ENCODE data around the gene SLC13A2. TPM values are rescaled to one million over a fixed set of nuclear protein-coding genes. Genes with fewer than 3 reads are reported as not detected.

SLC13A2 gene
- total and polyA plus RNA-seq, 2 experiments from 2014 or later = not detected

GRCh38 chr17:28533091-28533807, 59.8 kb downstream of the SLC13A2 start:
- DNase-seq (ENCODE audit: low spot score) (no peak), ATAC-seq (peak; percentile 55)
- Histone ChIP-seq H3K79me2 (replicated peaks; ENCODE audit: insufficient read depth) (no peaks in the 10 kb centered on the region), H4K20me1 (replicated peaks; ENCODE audit: insufficient read depth) (no peaks in the 10 kb centered on the region), H3K27ac (ENCODE audit: low read depth) (no peak overlapping the region), H3K4me2 (no peak overlapping the region), H3K36me3 (ENCODE audit: insufficient read depth) (no peaks in the 10 kb centered on the region), H3K27me3 (ENCODE audit: insufficient read depth) (no peaks in the 10 kb centered on the region), H3K4me3 (no peak overlapping the region), H2AFZ (no peak overlapping the region), H3K9me2 (ENCODE audit: insufficient read depth) (no peaks in the 10 kb centered on the region), H3K4me1 (ENCODE audit: insufficient read depth) (no peaks in the 10 kb centered on the region; the same call in 1 of the 2 replicates), H3F3A (replicated peaks; ENCODE audit: low read depth) (no peaks in the 10 kb centered on the region)
- Mint-ChIP-seq H3K27me3 (ENCODE audit: insufficient read depth, low read depth, poor library complexity) (peaks cover 12% of the 10 kb centered on the region), H3K36me3 (ENCODE audit: low read depth) (no peaks in the 10 kb centered on the region), H3K27ac (no peak overlapping the region), H3K4me1 (0 out of 3 replicates have a peak, but pooled peaks cover 3% of the 10 kb centered on the region), H3K9me3 (no peaks in the 10 kb centered on the region), H3K4me3 (no peak overlapping the region)
- TF ChIP-seq ZNF331 (CRISPR knock-in tag; IDR thresholded peaks at IDR 0.05; ENCODE audit: low read depth) = no peak

GRCh38 chr17:28534740-28535375, 61.4 kb downstream of the SLC13A2 start:
- no peaks in the 10 kb centered on the region for H3K36me3 Mint-ChIP-seq (ENCODE audit: low read depth)
- H3K9me3 Mint-ChIP-seq = no peaks in the 10 kb centered on the region
- peak; percentile 42 for ATAC-seq
- H3K4me2 ChIP-seq = no peak overlapping the region
- no peak for DNase-seq (ENCODE audit: low spot score)
- no peaks in the 10 kb centered on the region for H3K27me3 ChIP-seq (ENCODE audit: insufficient read depth)
- TF ChIP-seq ZNF114 (CRISPR knock-in tag; IDR thresholded peaks at IDR 0.05) (no peak), CTCF (conservative IDR thresholded peaks at IDR 0.05; ENCODE audit: low read depth in 2 of 2) (peak in 1 of 2 experiments; percentile 21; a peak in 1 of 4 replicates)
- H2AFZ ChIP-seq = no peak overlapping the region
- H3K4me3 Mint-ChIP-seq = no peak overlapping the region
- H3K4me1 Mint-ChIP-seq = 0 out of 3 replicates have a peak, but pooled peaks cover 3% of the 10 kb centered on the region
- no peaks in the 10 kb centered on the region; the same call in 1 of the 2 replicates for H3K4me1 ChIP-seq (ENCODE audit: insufficient read depth)
- no peak overlapping the region for H3K27ac Mint-ChIP-seq
- H3K27ac ChIP-seq (ENCODE audit: low read depth) = no peak overlapping the region
- H4K20me1 ChIP-seq (replicated peaks; ENCODE audit: insufficient read depth) = no peaks in the 10 kb centered on the region
- H3K4me3 ChIP-seq = no peak overlapping the region
- no peaks in the 10 kb centered on the region for H3K9me2 ChIP-seq (ENCODE audit: insufficient read depth)
- H3K27me3 Mint-ChIP-seq (ENCODE audit: insufficient read depth, low read depth, poor library complexity) = peaks cover 10% of the 10 kb centered on the region
- no peaks in the 10 kb centered on the region for H3F3A ChIP-seq (replicated peaks; ENCODE audit: low read depth)
- no peaks in the 10 kb centered on the region for H3K79me2 ChIP-seq (replicated peaks; ENCODE audit: insufficient read depth)
- no peaks in the 10 kb centered on the region for H3K36me3 ChIP-seq (ENCODE audit: insufficient read depth)

GRCh38 chr17:28536532-28537218, 63.2 kb downstream of the SLC13A2 start:
- Mint-ChIP-seq H3K4me1 (0 out of 3 replicates have a peak, but pooled peaks cover 3% of the 10 kb centered on the region), H3K27me3 (ENCODE audit: insufficient read depth, low read depth, poor library complexity) (peaks cover 10% of the 10 kb centered on the region), H3K9me3 (no peaks in the 10 kb centered on the region), H3K27ac (no peak overlapping the region), H3K36me3 (ENCODE audit: low read depth) (no peaks in the 10 kb centered on the region), H3K4me3 (no peak overlapping the region)
- DNase-seq (ENCODE audit: low spot score) (no peak), ATAC-seq (no peak)
- no peaks in the 10 kb centered on the region for H3K27me3 ChIP-seq (ENCODE audit: insufficient read depth)
- TF ChIP-seq JUNB (IDR thresholded peaks at IDR 0.05; ENCODE audit: unreplicated experiment) = no peak
- no peak for TF ChIP-seq POLR2AphosphoS5 (IDR thresholded peaks at IDR 0.05; ENCODE audit: low read depth)
- TF ChIP-seq ZNF462 (CRISPR knock-in tag; IDR thresholded peaks at IDR 0.05) = no peak
- TF ChIP-seq ZNF114 (CRISPR knock-in tag; IDR thresholded peaks at IDR 0.05) = no peak
- H2AFZ ChIP-seq = no peak overlapping the region
- no peak overlapping the region for H3K4me3 ChIP-seq
- H3K79me2 ChIP-seq (replicated peaks; ENCODE audit: insufficient read depth) = no peaks in the 10 kb centered on the region
- H3K36me3 ChIP-seq (ENCODE audit: insufficient read depth) = no peaks in the 10 kb centered on the region
- H3K9me2 ChIP-seq (ENCODE audit: insufficient read depth) = no peaks in the 10 kb centered on the region
- H3F3A ChIP-seq (replicated peaks; ENCODE audit: low read depth) = no peaks in the 10 kb centered on the region
- H4K20me1 ChIP-seq (replicated peaks; ENCODE audit: insufficient read depth) = no peaks in the 10 kb centered on the region
- H3K27ac ChIP-seq (ENCODE audit: low read depth) = no peak overlapping the region
- H3K4me2 ChIP-seq = no peak overlapping the region
- H3K4me1 ChIP-seq (ENCODE audit: insufficient read depth) = no peaks in the 10 kb centered on the region; the same call in 1 of the 2 replicates

Measured in GM23338 (cell line).